ENCODE data around the gene COX20.

- no peak for TF ChIP-seq L3MBTL2 (conservative IDR thresholded peaks at IDR 0.05)
- no peak for TF ChIP-seq SUZ12 (IDR thresholded peaks at IDR 0.05)
- no peak for TF ChIP-seq BHLHE40 (IDR thresholded peaks at IDR 0.05; ENCODE audit: borderline replicate concordance)
- no peak for TF ChIP-seq LEF1 (IDR thresholded peaks at IDR 0.05; ENCODE audit: borderline replicate concordance)
- TF ChIP-seq ARNT (IDR thresholded peaks at IDR 0.05), result no peak
- TF ChIP-seq FOXA1 (IDR thresholded peaks at IDR 0.05), result no peak
- no peak for TF ChIP-seq HDGF (IDR thresholded peaks at IDR 0.05; ENCODE audit: borderline replicate concordance)
- no peak for TF ChIP-seq ZNF384 (IDR thresholded peaks at IDR 0.05)
These were observed 58.4 kb downstream of the COX20 start for GRCh38 chr1:244893836-244894235.
